K562 (cell line): ENCODE measurements around the gene MPDU1. TPM values are rescaled to one million over a fixed set of nuclear protein-coding genes. Genes with fewer than 3 reads are reported as not detected.

Experiments used
- MAFK ChIP-seq: IDR thresholded peaks from 2 replicates; pipeline ENCODE4 v1.6.1; 2011; ENCODE audit warnings: low read length, improper control_type of control experiment
- NELFE ChIP-seq: IDR thresholded peaks from 2 replicates; pipeline ENCODE4 v1.6.1; 2011; ENCODE audit warnings: mild to moderate bottlenecking; ENCODE audit not compliant: insufficient read depth, insufficient read length
- NFE2 ChIP-seq: IDR thresholded peaks from 2 replicates; pipeline ENCODE4 v1.6.1; 2014; ENCODE audit warnings: antibody characterized with exemption, low read depth
- NR3C1 ChIP-seq: sonication (generic); formaldehyde crosslinking; IDR thresholded peaks from 2 replicates; pipeline ENCODE4 v1.8.1; 2022; ENCODE audit warnings: missing genetic modification reagents
- PCBP1 ChIP-seq: fragments of 200-400 bp; formaldehyde crosslinking; IDR thresholded peaks from 2 replicates; pipeline ENCODE4 v1.6.1; 2018; ENCODE audit warnings: mild to moderate bottlenecking, low read depth, low read length; ENCODE audit not compliant: poor library complexity, severe bottlenecking
- REST ChIP-seq, 2 experiments: fragments of 450-650 bp; formaldehyde crosslinking in 1 of 2; IDR thresholded peaks; 2 replicates each; pipeline versions ENCODE4 v1.4.0 to v1.6.1; 2014 to 2020; ENCODE audit warnings: mild to moderate bottlenecking in 2 of 2, borderline replicate concordance in 1 of 2, low read depth in 1 of 2
- ZBTB17 ChIP-seq: fragments of 450-650 bp; formaldehyde crosslinking; IDR thresholded peaks from 2 replicates; pipeline ENCODE4 v1.4.0; 2020; ENCODE audit warnings: mild to moderate bottlenecking
- ZKSCAN8 ChIP-seq: fragments of 200-800 bp; sonication (Bioruptor generic); IDR thresholded peaks from 2 replicates; pipeline ENCODE4 v1.6.1; 2016; ENCODE audit warnings: missing genetic modification characterization, missing compliant biosample characterization
- ZNF408 ChIP-seq: fragments of 250-450 bp; sonication (Bioruptor Pico); IDR thresholded peaks from 2 replicates; pipeline ENCODE4 v1.4.0; 2020; ENCODE audit warnings: low read depth, mild to moderate bottlenecking, moderate library complexity
- polyA plus RNA-seq, 8 experiments: library from polyadenylated mRNA; depleted of rRNA in 4 of 8; stranded (reverse) in 5 of 8; unstranded in 3 of 8; fragments of >200 nt; fragmentation: Nextera tagmentation in 2 of 8; fragmentation: Illumina TruSeq in 1 of 8; extraction: Ambion mirVana in 2 of 8; extraction: Trizol in 1 of 8; gene quantifications; 2 replicates each; pipeline versions ENCODE4 v1.2.1 to v1.2.3, GENCODE V29; 2011 to 2014; ENCODE audit warnings: inconsistent platforms in 1 of 8, missing spikeins in 1 of 8
- total RNA-seq, 7 experiments: library from RNA; depleted of rRNA in 6 of 7; stranded (reverse); fragments of >200 nt in 6 of 7; fragmentation: Illumina TruSeq in 2 of 7; extraction: Trizol in 2 of 7; gene quantifications; 2 replicates each; pipeline versions ENCODE4 v1.2.1 to v1.2.3, GENCODE V29; 2011 to 2021; ENCODE audit warnings: low replicate concordance in 1 of 7
- TF ChIP-seq, protein P1 (sequence below): fragments of 450-650 bp; conservative IDR thresholded peaks from 2 replicates; pipeline ENCODE4 v1.6.1; 2016; ENCODE audit warnings: missing genetic modification characterization, low read depth, mild to moderate bottlenecking, control low read depth, missing compliant biosample characterization
- TF ChIP-seq, protein P2 (sequence below), 2 experiments: IDR thresholded peaks; 2 replicates each; pipeline ENCODE4 v1.6.1; 2011; ENCODE audit warnings: borderline replicate concordance in 1 of 2, control low read depth in 1 of 2, low read depth in 1 of 2, low read length in 1 of 2, mild to moderate bottlenecking in 1 of 2, mixed read lengths in 1 of 2, moderate library complexity in 1 of 2; ENCODE audit not compliant: insufficient read depth in 1 of 2, insufficient read length in 1 of 2, poor library complexity in 1 of 2, severe bottlenecking in 1 of 2; ENCODE audit errors: extremely low read depth in 1 of 2
- TF ChIP-seq, protein P3 (sequence below): fragments of 450-650 bp; IDR thresholded peaks from 2 replicates; pipeline ENCODE4 v1.7.1; 2018; ENCODE audit warnings: mild to moderate bottlenecking, low read depth; ENCODE audit not compliant: partially characterized antibody

MPDU1 gene
- total and polyA plus RNA-seq, 9 of the 15 experiments (the other 6 are each of a cell fraction or from before 2014, with no cell fraction given) = 4.9 to 179 (median 77.1) TPM

DNA sequence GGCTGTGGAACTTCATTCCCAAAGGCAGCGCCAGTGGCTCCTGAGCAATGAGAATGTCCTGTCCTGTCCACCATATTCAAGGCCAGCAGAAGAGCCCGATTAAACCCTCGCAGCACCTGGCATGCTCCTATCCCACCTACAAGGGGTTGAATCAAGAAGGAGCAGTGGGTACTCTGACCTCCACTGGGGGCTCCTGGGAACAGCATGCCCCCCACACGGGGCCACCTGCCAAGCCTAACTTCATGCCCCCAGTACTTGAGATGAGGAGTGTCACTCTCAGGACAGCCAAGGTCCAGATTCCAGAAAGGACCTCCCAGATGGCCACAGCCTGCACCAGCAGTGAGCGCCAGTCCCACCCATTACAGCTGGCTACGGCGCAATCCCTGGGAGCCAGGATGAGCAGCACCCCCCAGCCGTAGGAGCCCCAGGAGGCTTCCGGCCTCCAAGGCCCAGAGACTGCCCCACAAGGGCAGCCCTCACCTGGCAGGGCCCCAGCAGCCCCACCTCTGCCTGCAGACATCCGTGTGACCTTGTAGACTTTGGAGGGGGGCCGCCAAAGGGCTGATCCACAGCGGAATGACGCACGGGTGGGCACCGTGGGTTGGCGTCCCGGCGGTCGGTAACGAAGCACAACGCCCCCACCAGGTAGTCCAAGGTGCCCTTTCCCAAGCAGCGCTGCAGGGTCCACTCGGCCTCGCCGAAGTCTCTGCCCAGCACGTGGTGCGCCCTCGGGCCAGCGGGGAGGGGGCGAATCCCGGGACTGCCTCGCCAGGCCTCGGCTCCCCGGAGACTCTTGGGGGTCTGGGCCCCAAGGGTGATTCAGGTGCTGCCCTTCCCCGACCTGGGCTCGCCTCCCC is 1.0 kb upstream of the MPDU1 start (continued):
- no peak for TF ChIP-seq NR3C1 (CRISPR knock-in tag)
- TF ChIP-seq, protein P1, sequence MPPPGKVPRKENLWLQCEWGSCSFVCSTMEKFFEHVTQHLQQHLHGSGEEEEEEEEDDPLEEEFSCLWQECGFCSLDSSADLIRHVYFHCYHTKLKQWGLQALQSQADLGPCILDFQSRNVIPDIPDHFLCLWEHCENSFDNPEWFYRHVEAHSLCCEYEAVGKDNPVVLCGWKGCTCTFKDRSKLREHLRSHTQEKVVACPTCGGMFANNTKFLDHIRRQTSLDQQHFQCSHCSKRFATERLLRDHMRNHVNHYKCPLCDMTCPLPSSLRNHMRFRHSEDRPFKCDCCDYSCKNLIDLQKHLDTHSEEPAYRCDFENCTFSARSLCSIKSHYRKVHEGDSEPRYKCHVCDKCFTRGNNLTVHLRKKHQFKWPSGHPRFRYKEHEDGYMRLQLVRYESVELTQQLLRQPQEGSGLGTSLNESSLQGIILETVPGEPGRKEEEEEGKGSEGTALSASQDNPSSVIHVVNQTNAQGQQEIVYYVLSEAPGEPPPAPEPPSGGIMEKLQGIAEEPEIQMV (tag) = no peak
- TF ChIP-seq NELFE = no peak
- peak; percentile 44 for TF ChIP-seq PCBP1
- TF ChIP-seq ZNF408 (CRISPR knock-in tag) = no peak
- TF ChIP-seq, protein P2, sequence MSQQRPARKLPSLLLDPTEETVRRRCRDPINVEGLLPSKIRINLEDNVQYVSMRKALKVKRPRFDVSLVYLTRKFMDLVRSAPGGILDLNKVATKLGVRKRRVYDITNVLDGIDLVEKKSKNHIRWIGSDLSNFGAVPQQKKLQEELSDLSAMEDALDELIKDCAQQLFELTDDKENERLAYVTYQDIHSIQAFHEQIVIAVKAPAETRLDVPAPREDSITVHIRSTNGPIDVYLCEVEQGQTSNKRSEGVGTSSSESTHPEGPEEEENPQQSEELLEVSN (IDR thresholded peaks at IDR 0.05; ENCODE audit: borderline replicate concordance in 1 of 2, extremely low read depth in 1 of 2, insufficient read depth in 1 of 2, insufficient read length in 1 of 2, low read depth in 1 of 2, low read length in 1 of 2, poor library complexity in 1 of 2, severe bottlenecking in 1 of 2) = no peak
- no peak for TF ChIP-seq ZKSCAN8 (CRISPR knock-in tag)
- TF ChIP-seq NFE2 = no peak
- no peak for TF ChIP-seq MAFK
- TF ChIP-seq ZBTB17 (CRISPR knock-in tag) = peak; percentile 73
- TF ChIP-seq, protein P3, sequence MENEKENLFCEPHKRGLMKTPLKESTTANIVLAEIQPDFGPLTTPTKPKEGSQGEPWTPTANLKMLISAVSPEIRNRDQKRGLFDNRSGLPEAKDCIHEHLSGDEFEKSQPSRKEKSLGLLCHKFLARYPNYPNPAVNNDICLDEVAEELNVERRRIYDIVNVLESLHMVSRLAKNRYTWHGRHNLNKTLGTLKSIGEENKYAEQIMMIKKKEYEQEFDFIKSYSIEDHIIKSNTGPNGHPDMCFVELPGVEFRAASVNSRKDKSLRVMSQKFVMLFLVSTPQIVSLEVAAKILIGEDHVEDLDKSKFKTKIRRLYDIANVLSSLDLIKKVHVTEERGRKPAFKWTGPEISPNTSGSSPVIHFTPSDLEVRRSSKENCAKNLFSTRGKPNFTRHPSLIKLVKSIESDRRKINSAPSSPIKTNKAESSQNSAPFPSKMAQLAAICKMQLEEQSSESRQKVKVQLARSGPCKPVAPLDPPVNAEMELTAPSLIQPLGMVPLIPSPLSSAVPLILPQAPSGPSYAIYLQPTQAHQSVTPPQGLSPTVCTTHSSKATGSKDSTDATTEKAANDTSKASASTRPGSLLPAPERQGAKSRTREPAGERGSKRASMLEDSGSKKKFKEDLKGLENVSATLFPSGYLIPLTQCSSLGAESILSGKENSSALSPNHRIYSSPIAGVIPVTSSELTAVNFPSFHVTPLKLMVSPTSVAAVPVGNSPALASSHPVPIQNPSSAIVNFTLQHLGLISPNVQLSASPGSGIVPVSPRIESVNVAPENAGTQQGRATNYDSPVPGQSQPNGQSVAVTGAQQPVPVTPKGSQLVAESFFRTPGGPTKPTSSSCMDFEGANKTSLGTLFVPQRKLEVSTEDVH = no peak
- TF ChIP-seq REST (IDR thresholded peaks at IDR 0.05; ENCODE audit: borderline replicate concordance) = no peak
- TF ChIP-seq REST (CRISPR knock-in tag; IDR thresholded peaks at IDR 0.05; ENCODE audit: low read depth) = no peak
